Sigmoid colon (tissue), 7 donors: ENCODE data around the gene ABHD12. TPM values are rescaled to one million over a fixed set of nuclear protein-coding genes. Genes with fewer than 3 reads are reported as not detected.
"Not testable (repeated sequence)": the region's sequence is repeated elsewhere in the genome, so short reads cannot be mapped to it uniquely, and the experiment has no call there.

Experiments used
- DNase-seq: peaks from one replicate; pipeline ENCODE4 v3.0.0-alpha.2; 2019
- H3K27ac ChIP-seq, 4 donors: fragments of 200-600 bp; sonication (generic); one replicate each; pipeline ENCODE4 v1.5.1; 2016 to 2019; ENCODE audit warnings: mild to moderate bottlenecking in 1 of 4
- H3K27me3 ChIP-seq, 3 donors: fragments of 200-600 bp; sonication (generic); one replicate each; pipeline ENCODE4 v1.5.1; 2019; ENCODE audit warnings: mild to moderate bottlenecking in 1 of 3
- H3K36me3 ChIP-seq, 4 donors: fragments of 200-600 bp; sonication (generic); one replicate each; pipeline ENCODE4 v1.5.1; 2016 to 2019
- H3K4me1 ChIP-seq, 4 donors: fragments of 200-600 bp; sonication (generic); one replicate each; pipeline ENCODE4 v1.5.1; 2017 to 2019
- H3K4me3 ChIP-seq, 4 donors: fragments of 200-600 bp; sonication (generic); one replicate each; pipeline ENCODE4 v1.5.1; 2017 to 2019; ENCODE audit warnings: mild to moderate bottlenecking in 2 of 4, moderate library complexity in 1 of 4
- H3K9me3 ChIP-seq, 4 donors: fragments of 200-600 bp in 3 of 4; sonication (generic) in 3 of 4; one replicate each; pipeline versions ENCODE4 v1.5.1 to v1.6.1; 2013 to 2019
- EP300 ChIP-seq, 4 donors: sonication (generic); formaldehyde crosslinking; IDR thresholded peaks; one replicate each; pipeline ENCODE4 v1.6.1; 2017; ENCODE audit warnings: antibody characterized with exemption in 4 of 4
- POLR2A ChIP-seq, 2 donors: fragments of 450-650 bp; IDR thresholded peaks; one replicate each; pipeline ENCODE4 v1.6.1; 2016; ENCODE audit warnings: antibody characterized with exemption in 2 of 2, mild to moderate bottlenecking in 2 of 2, moderate library complexity in 2 of 2
- POLR2AphosphoS5 ChIP-seq, 4 donors: sonication (generic); formaldehyde crosslinking; IDR thresholded peaks; one replicate each; pipeline ENCODE4 v1.6.1; 2017; ENCODE audit warnings: antibody characterized with exemption in 4 of 4
- WGBS, 2 donors: extraction: QIAGEN DNeasy Blood & Tissue Kit; methylation state at CpG; one replicate each; pipeline ENCODE4 v1.1.7; 2013; 5-methylcytosine and 5-hydroxymethylcytosine counted together
- intact Hi-C: fragments of 100-400 bp; cut with DNase I; formaldehyde crosslinking; loops from one replicate; pipeline ENCODE4 v1.15.1; 2023
- polyA plus RNA-seq, 3 donors: library from polyadenylated mRNA; stranded (reverse); fragments of 200-250 nt; gene quantifications; one replicate each; pipeline ENCODE4 v1.2.3, GENCODE V29; 2013
- total RNA-seq, 4 donors: library from RNA; depleted of rRNA; stranded (reverse); fragments of >200 nt; gene quantifications; one replicate each; pipeline ENCODE4 v1.1.0, GENCODE V29; 2016
- TF ChIP-seq, protein P1 (sequence below), 4 experiments: fragments of 450-650 bp in 3 of 4; fragments of 200-600 bp in 1 of 4; IDR thresholded peaks; one replicate each; pipeline ENCODE4 v1.5.1; 2016 to 2019; ENCODE audit warnings: antibody characterized with exemption in 4 of 4, mild to moderate bottlenecking in 3 of 4, moderate library complexity in 2 of 4
- donor health status: healthy with polysubstance abuse.
- donor health status: Bipolar disorder and iron deficiency.
- donor health status: healthy.

The ABHD12 gene
- total and polyA plus RNA-seq, 7 donors = 18.9 to 49.0 (median 35.7) TPM

- Histone ChIP-seq H3K27ac (no peak overlapping the region), H3K27me3 (no peaks in the 10 kb centered on the region), H3K4me1 (peaks cover 0 to 21% (median 13%) of the 10 kb centered on the region in 4 donors), H3K9me3 (no peaks in the 10 kb centered on the region), H3K4me3 (no peak overlapping the region), H3K36me3 (peaks cover 0 to 15% (median 0%) of the 10 kb centered on the region in 4 donors)
- DNase-seq = peak; percentile 57
- TF ChIP-seq, protein P1, sequence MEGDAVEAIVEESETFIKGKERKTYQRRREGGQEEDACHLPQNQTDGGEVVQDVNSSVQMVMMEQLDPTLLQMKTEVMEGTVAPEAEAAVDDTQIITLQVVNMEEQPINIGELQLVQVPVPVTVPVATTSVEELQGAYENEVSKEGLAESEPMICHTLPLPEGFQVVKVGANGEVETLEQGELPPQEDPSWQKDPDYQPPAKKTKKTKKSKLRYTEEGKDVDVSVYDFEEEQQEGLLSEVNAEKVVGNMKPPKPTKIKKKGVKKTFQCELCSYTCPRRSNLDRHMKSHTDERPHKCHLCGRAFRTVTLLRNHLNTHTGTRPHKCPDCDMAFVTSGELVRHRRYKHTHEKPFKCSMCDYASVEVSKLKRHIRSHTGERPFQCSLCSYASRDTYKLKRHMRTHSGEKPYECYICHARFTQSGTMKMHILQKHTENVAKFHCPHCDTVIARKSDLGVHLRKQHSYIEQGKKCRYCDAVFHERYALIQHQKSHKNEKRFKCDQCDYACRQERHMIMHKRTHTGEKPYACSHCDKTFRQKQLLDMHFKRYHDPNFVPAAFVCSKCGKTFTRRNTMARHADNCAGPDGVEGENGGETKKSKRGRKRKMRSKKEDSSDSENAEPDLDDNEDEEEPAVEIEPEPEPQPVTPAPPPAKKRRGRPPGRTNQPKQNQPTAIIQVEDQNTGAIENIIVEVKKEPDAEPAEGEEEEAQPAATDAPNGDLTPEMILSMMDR (IDR thresholded peaks at IDR 0.05) = no peak
- no peak for TF ChIP-seq POLR2A (IDR thresholded peaks at IDR 0.05)
- TF ChIP-seq EP300 (IDR thresholded peaks at IDR 0.05) = no peak
- no peak for TF ChIP-seq POLR2AphosphoS5 (IDR thresholded peaks at IDR 0.05)
- intact Hi-C loops = no loop called here
- WGBS, 2 donors = 86 to 90% methylated on average over 8 of the region's 8 CpGs
Observed at GRCh38 chr20:25315418-25316210, 75.0 kb downstream of the ABHD12 start.

GRCh38 chr20:25314497-25315417, 75.9 kb downstream of the ABHD12 start:
- DNase-seq = peak; percentile 52
- TF ChIP-seq POLR2AphosphoS5 (IDR thresholded peaks at IDR 0.05) = no peak
- TF ChIP-seq, protein P1 (IDR thresholded peaks at IDR 0.05) = no peak
- TF ChIP-seq POLR2A (IDR thresholded peaks at IDR 0.05) = no peak
- no peak for TF ChIP-seq EP300 (IDR thresholded peaks at IDR 0.05)
- peaks cover 0 to 30% (median 22%) of the 10 kb centered on the region in 4 donors for H3K4me1 ChIP-seq
- no peak overlapping the region for H3K27ac ChIP-seq
- intact Hi-C loops = no loop called here
- H3K36me3 ChIP-seq = peaks cover 0 to 15% (median 0%) of the 10 kb centered on the region in 4 donors
- H3K9me3 ChIP-seq = no peaks in the 10 kb centered on the region
- H3K4me3 ChIP-seq = no peak overlapping the region
- 95 to 96% methylated on average over 17 of the region's 17 CpGs for WGBS, 2 donors
- H3K27me3 ChIP-seq = no peaks in the 10 kb centered on the region

GRCh38 chr20:25313593-25313992, 77.0 kb downstream of the ABHD12 start:
- DNase-seq = no peak
- Histone ChIP-seq H3K4me1 (peaks cover 0 to 31% (median 27%) of the 10 kb centered on the region in 4 donors), H3K36me3 (peaks cover 0 to 15% (median 0%) of the 10 kb centered on the region in 4 donors), H3K4me3 (no peak overlapping the region), H3K9me3 (no peaks in the 10 kb centered on the region), H3K27me3 (no peaks in the 10 kb centered on the region), H3K27ac (no peak overlapping the region)
- TF ChIP-seq, protein P1 (IDR thresholded peaks at IDR 0.05) = no peak
- TF ChIP-seq POLR2A (IDR thresholded peaks at IDR 0.05) (no peak), POLR2AphosphoS5 (IDR thresholded peaks at IDR 0.05) (no peak), EP300 (IDR thresholded peaks at IDR 0.05) (no peak)
- intact Hi-C loops = no loop called here
- 50 to 85% methylated on average over 2 of the region's 2 CpGs for WGBS, 2 donors

GRCh38 chr20:25312716-25313115, 77.9 kb downstream of the ABHD12 start:
- WGBS, 2 donors = 94 to 96% methylated on average over 32 to 33 of the region's 33 CpGs
- DNase-seq, H3K27ac ChIP-seq, H3K4me3 ChIP-seq, H3K9me3 ChIP-seq, intact Hi-C loops, H3K27me3 ChIP-seq: not testable (repeated sequence)
- Histone ChIP-seq H3K4me1 (peaks cover 0 to 31% (median 27%) of the 10 kb centered on the region in 4 donors), H3K36me3 (peaks cover 0 to 22% (median 0%) of the 10 kb centered on the region in 4 donors)
